ENCODE results near the gene TAF11.
A peak's percentile ranks its signal among the peaks of the same experiment; 100 is the strongest.
"Not testable (repeated sequence)": the region's sequence is repeated elsewhere in the genome, so short reads cannot be mapped to it uniquely, and the experiment has no call there.

The TAF11 gene

DNA sequence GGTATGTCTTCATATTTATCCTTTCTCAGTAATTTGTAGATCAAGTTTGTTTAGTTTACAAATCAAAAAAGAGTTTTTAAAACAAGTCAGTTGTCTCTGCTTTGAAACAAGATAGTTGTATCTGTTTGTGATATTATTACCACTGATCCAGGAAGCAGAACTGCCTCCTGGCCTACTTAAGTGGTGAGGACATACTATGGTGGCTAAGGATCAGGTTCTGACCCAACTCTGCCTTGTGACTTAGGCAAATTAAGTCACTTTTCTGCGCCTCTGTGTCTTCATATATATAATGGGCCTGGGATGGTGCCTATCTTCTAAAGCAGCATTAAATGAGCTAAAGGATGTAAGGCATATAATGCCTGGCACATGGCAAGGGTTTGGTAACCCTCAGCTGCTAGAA is 9.9 kb upstream of the TAF11 start:
- Histone ChIP-seq H3K4me1 (ENCODE audit: insufficient read depth, low read length) (peaks cover 5% of the 10 kb centered on the region), H3K27me3 (ENCODE audit: insufficient read depth, low read length) (no peaks in the 10 kb centered on the region), H3K9me3 (ENCODE audit: low read length) (no peaks in the 10 kb centered on the region), H2AFZ (ENCODE audit: low read depth, low read length) (no peak overlapping the region), H3K36me3 (ENCODE audit: insufficient read depth, low read length) (no peaks in the 10 kb centered on the region), H3K4me3 (ENCODE audit: low read length) (no peak overlapping the region)

DNA sequence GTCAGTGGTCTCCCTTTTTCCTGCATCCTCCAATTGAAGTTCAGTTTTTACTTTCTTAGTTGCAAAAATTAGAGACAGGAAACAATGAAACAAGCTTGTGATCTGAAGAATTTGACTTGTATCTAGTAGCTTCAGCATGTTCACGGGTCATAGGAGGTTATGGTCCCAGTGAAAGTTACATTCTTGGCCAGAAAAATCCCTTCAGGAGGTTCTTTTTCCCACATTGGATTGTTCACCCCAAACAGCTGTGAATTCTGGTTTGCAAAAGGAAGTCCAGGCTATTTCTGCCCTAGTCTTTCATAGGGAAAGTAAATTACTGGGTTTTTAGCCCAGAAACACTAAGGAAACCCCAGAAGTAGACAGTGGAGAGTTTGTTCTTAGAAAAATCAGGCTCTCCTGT is 9.3 kb upstream of the TAF11 start:
- Histone ChIP-seq H3K27me3 (ENCODE audit: insufficient read depth, low read length) (no peaks in the 10 kb centered on the region), H3K9me3 (ENCODE audit: low read length) (no peaks in the 10 kb centered on the region), H3K36me3 (ENCODE audit: insufficient read depth, low read length) (no peaks in the 10 kb centered on the region), H2AFZ (ENCODE audit: low read depth, low read length) (no peak overlapping the region), H3K4me3 (ENCODE audit: low read length) (no peak overlapping the region), H3K4me1 (ENCODE audit: insufficient read depth, low read length) (peaks cover 5% of the 10 kb centered on the region)

GRCh38 chr6:34894693-34895092 is 6.9 kb upstream of the TAF11 start:
- Histone ChIP-seq H3K27me3 (ENCODE audit: insufficient read depth, low read length) (no peaks in the 10 kb centered on the region), H3K36me3 (ENCODE audit: insufficient read depth, low read length) (no peaks in the 10 kb centered on the region), H3K9me3 (ENCODE audit: low read length) (no peaks in the 10 kb centered on the region), H2AFZ (ENCODE audit: low read depth, low read length) (no peak overlapping the region), H3K4me1 (ENCODE audit: insufficient read depth, low read length) (peaks cover 14% of the 10 kb centered on the region), H3K4me3 (ENCODE audit: low read length) (no peak overlapping the region)

GRCh38 chr6:34891296-34891695 is 3.5 kb upstream of the TAF11 start:
- H3K4me3 ChIP-seq (ENCODE audit: low read length): no peak overlapping the region
- H3K4me1 ChIP-seq (ENCODE audit: insufficient read depth, low read length): peaks cover 18% of the 10 kb centered on the region
- no peak overlapping the region for H2AFZ ChIP-seq (ENCODE audit: low read depth, low read length)
- no peaks in the 10 kb centered on the region for H3K36me3 ChIP-seq (ENCODE audit: insufficient read depth, low read length)
- H3K27me3 ChIP-seq (ENCODE audit: insufficient read depth, low read length): no peaks in the 10 kb centered on the region
- H3K9me3 ChIP-seq (ENCODE audit: low read length): no peaks in the 10 kb centered on the region

- no peaks in the 10 kb centered on the region for H3K27me3 ChIP-seq (ENCODE audit: insufficient read depth, low read length)
- no peaks in the 10 kb centered on the region for H3K9me3 ChIP-seq (ENCODE audit: low read length)
- H3K4me1 ChIP-seq (ENCODE audit: insufficient read depth, low read length): peaks cover 18% of the 10 kb centered on the region
- no peak overlapping the region for H2AFZ ChIP-seq (ENCODE audit: low read depth, low read length)
- peak overlapping the region; percentile 94 for H3K4me3 ChIP-seq (ENCODE audit: low read length)
- no peaks in the 10 kb centered on the region for H3K36me3 ChIP-seq (ENCODE audit: insufficient read depth, low read length)
Measured at GRCh38 chr6:34890533-34890925, 2.7 kb upstream of the TAF11 start.

- H3K27me3 ChIP-seq (ENCODE audit: insufficient read depth, low read length): no peaks in the 10 kb centered on the region
Measured at GRCh38 chr6:34888874-34889555, 1.2 kb upstream of the TAF11 start, which contains the start of gene ANKS1A. Gene ANKS1A (plus strand): TSS chr6:34889255. CDS start chr6:34889403, 148 bp downstream.

GRCh38 chr6:34888514-34888856 is 643 bp upstream of the TAF11 start:
- Histone ChIP-seq H3K4me3 (ENCODE audit: low read length) (peak overlapping the region; percentile 94), H3K36me3 (ENCODE audit: insufficient read depth, low read length) (peaks cover 11% of the 10 kb centered on the region), H3K9me3 (ENCODE audit: low read length) (no peaks in the 10 kb centered on the region), H3K27me3 (ENCODE audit: insufficient read depth, low read length) (no peaks in the 10 kb centered on the region), H2AFZ (ENCODE audit: low read depth, low read length) (peak overlapping the region; percentile 91), H3K4me1 (ENCODE audit: insufficient read depth, low read length) (peaks cover 13% of the 10 kb centered on the region)

More at GRCh38 chr6:34888874-34889555, 1.2 kb upstream of the TAF11 start, which contains the start of gene ANKS1A:
- Histone ChIP-seq H3K4me1 (ENCODE audit: insufficient read depth, low read length) (peaks cover 13% of the 10 kb centered on the region), H3K36me3 (ENCODE audit: insufficient read depth, low read length) (peaks cover 9% of the 10 kb centered on the region), H3K9me3 (ENCODE audit: low read length) (no peaks in the 10 kb centered on the region), H3K4me3 (ENCODE audit: low read length) (peak within 1 kb of the TSS; percentile 94), H2AFZ (ENCODE audit: low read depth, low read length) (peak within 1 kb of the TSS; percentile 91)

DNA sequence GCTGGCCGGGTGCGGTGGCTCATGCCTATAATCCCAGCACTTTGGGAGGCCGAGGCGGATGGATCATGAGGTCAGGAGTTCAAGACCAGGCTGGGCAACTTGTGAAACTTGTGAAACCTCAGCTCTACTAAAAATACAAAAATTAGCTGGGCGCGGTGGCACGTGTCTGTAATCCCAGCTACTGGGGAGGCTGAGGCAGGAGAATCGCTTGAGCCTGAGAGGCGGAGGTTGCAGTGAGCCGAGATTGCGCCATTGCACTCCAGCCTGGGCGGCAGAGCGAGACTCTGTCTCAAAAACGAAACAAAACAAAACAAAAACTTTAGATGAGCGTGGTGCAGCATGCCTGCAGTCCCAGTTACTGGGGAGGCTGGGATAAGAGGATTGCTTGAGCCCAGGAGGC is 2.0 kb downstream of the TAF11 start:
- H3K4me3 ChIP-seq (ENCODE audit: low read length); H2AFZ ChIP-seq (ENCODE audit: low read depth, low read length); H3K9me3 ChIP-seq (ENCODE audit: low read length); H3K27me3 ChIP-seq (ENCODE audit: insufficient read depth, low read length): not testable (repeated sequence)
- H3K4me1 ChIP-seq (ENCODE audit: insufficient read depth, low read length): peaks cover 11% of the 10 kb centered on the region
- H3K36me3 ChIP-seq (ENCODE audit: insufficient read depth, low read length): peaks cover 20% of the 10 kb centered on the region

DNA sequence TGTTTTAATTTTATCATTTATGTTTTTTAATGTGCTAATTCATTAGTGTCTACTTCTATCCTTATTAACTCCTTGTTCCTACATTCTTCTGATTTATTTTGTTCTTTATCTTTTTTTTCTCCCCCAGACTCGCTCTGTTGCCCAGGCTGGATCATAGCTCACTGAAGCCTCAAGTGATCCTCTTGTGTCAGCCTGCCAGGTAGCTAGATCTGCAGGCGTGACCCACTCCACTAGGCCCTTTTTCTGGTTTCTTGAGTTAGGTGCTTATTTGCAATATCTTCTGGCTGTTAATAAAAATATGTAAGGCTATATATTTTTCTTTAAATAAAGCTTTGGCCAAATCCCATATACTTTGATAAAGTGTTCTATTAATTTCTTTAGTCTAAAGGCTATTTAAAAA is 2.8 kb downstream of the TAF11 start:
- Histone ChIP-seq H3K27me3 (ENCODE audit: insufficient read depth, low read length) (no peaks in the 10 kb centered on the region), H3K36me3 (ENCODE audit: insufficient read depth, low read length) (peaks cover 27% of the 10 kb centered on the region), H3K4me3 (ENCODE audit: low read length) (no peak overlapping the region), H3K4me1 (ENCODE audit: insufficient read depth, low read length) (peaks cover 5% of the 10 kb centered on the region), H3K9me3 (ENCODE audit: low read length) (no peaks in the 10 kb centered on the region), H2AFZ (ENCODE audit: low read depth, low read length) (no peak overlapping the region)

GRCh38 chr6:34884073-34884472 is 3.8 kb downstream of the TAF11 start:
- not testable (repeated sequence) for H3K9me3 ChIP-seq (ENCODE audit: low read length); H3K27me3 ChIP-seq (ENCODE audit: insufficient read depth, low read length); H2AFZ ChIP-seq (ENCODE audit: low read depth, low read length); H3K4me3 ChIP-seq (ENCODE audit: low read length); H3K4me1 ChIP-seq (ENCODE audit: insufficient read depth, low read length)
- H3K36me3 ChIP-seq (ENCODE audit: insufficient read depth, low read length): peaks cover 34% of the 10 kb centered on the region

- no peaks in the 10 kb centered on the region for H3K27me3 ChIP-seq (ENCODE audit: insufficient read depth, low read length)
- H3K9me3 ChIP-seq (ENCODE audit: low read length): no peaks in the 10 kb centered on the region
- H3K4me3 ChIP-seq (ENCODE audit: low read length): no peak overlapping the region
- no peak overlapping the region for H2AFZ ChIP-seq (ENCODE audit: low read depth, low read length)
- H3K36me3 ChIP-seq (ENCODE audit: insufficient read depth, low read length): peaks cover 76% of the 10 kb centered on the region
- no peaks in the 10 kb centered on the region for H3K4me1 ChIP-seq (ENCODE audit: insufficient read depth, low read length)
Measured at GRCh38 chr6:34877869-34878485, 9.9 kb downstream of the TAF11 start.

GRCh38 chr6:34877259-34877658 is 10.6 kb downstream of the TAF11 start:
- Histone ChIP-seq H3K4me1 (ENCODE audit: insufficient read depth, low read length) (no peaks in the 10 kb centered on the region), H3K9me3 (ENCODE audit: low read length) (no peaks in the 10 kb centered on the region), H3K36me3 (ENCODE audit: insufficient read depth, low read length) (peaks cover 83% of the 10 kb centered on the region), H3K4me3 (ENCODE audit: low read length) (no peak overlapping the region), H3K27me3 (ENCODE audit: insufficient read depth, low read length) (no peaks in the 10 kb centered on the region), H2AFZ (ENCODE audit: low read depth, low read length) (no peak overlapping the region)

DNA sequence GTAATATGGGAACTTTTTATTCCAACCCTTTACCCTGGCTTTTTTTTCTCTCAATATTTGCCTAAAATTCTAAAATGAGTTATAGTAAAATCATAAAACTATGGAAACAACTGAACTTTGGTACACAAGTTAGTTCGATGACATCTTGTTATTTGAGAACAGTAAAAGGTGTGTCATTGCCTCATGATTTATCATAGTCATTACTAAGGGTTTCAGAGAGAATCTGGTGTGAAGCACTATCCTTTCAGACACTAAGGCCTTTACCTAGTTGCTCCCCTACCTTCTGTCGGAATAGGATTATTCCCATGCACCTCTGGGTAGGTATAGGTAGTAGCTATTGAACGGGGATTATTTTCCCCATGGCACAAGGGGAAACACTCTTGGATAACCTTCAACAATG is 11.4 kb downstream of the TAF11 start:
- no peaks in the 10 kb centered on the region for H3K27me3 ChIP-seq (ENCODE audit: insufficient read depth, low read length)
- no peak overlapping the region for H2AFZ ChIP-seq (ENCODE audit: low read depth, low read length)
- H3K4me1 ChIP-seq (ENCODE audit: insufficient read depth, low read length): no peaks in the 10 kb centered on the region
- H3K36me3 ChIP-seq (ENCODE audit: insufficient read depth, low read length): peaks cover 91% of the 10 kb centered on the region
- no peaks in the 10 kb centered on the region for H3K9me3 ChIP-seq (ENCODE audit: low read length)
- no peak overlapping the region for H3K4me3 ChIP-seq (ENCODE audit: low read length)

Data from neuron (in vitro differentiated cells).